Left colon (tissue), 2 donors: Measurements from ENCODE around the gene CA14. TPM values are rescaled to one million over a fixed set of nuclear protein-coding genes. Genes with fewer than 3 reads are reported as not detected.

Source experiments
- ATAC-seq: fragments of 200-7000 bp; cut with Tn5 transposase; one replicate; pipeline ENCODE4 v1.9.1; 2020; ENCODE audit warnings: mild to moderate bottlenecking, moderate library complexity
- DNase-seq, 2 donors: peaks; one replicate each; pipeline ENCODE4 v3.0.0-alpha.2; 2020
- intact Hi-C, 2 donors: fragments of 100-400 bp; cut with DNase I in 1 of 2; cut with micrococcal nuclease in 1 of 2; formaldehyde crosslinking; loops; one replicate each; pipeline versions ENCODE4 v1.11.2 to v1.14.0; 2022; cut with DNase I, micrococcal nuclease
- total RNA-seq, 2 donors: library from RNA; stranded (reverse); fragmentation: NEBNext Ultra II Directional; extraction: Animal tissue kit (Norgen Biotek cat#: 25700); gene quantifications; one replicate each; pipeline ENCODE4 v1.2.1, GENCODE V29; 2021
- donor health status: DM: no; HTN: no; CAD: no.
- donor health status: DM: yes; HTN: yes; CAD: no.

Gene CA14
- total RNA-seq, 2 donors from 2014 or later = 0.28 to 0.34 TPM

DNA sequence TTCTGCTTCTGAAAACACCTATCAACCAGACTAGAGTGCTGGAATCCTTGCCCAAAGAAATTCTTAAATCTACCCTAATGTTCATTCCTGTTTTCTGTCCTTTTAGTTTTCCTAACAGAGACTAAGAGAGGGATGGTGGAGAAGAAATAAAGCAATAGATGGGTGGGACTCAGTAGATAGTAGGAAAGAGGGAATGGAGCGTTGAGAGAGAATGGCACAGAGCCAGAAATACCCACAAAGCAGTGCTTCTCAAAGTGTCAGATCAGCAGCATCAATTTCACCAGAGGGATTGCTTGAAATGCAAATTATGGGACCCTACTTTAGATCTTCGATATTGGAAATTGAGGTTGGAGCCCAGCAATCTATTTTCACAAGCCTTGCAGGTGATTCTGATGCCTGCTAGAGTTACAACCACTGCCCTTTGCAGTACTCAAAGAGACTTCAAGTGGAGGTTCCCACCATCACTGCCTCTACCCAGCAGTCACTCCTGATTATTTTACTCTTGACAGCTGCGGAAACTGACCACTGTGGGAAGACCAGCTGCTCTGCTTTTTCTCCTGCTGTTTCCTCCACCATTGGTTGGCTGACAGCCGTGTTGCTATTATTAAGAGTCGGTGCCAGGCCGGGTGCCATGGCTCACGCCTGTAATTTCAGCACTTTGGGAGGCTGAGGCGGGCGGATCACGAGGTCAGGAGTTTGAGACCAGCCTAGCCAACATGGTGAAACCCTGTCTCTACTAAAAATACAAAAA is 52.4 kb downstream of the CA14 start:
- intact Hi-C loops = no loop called here
- ATAC-seq = no peak

DNA sequence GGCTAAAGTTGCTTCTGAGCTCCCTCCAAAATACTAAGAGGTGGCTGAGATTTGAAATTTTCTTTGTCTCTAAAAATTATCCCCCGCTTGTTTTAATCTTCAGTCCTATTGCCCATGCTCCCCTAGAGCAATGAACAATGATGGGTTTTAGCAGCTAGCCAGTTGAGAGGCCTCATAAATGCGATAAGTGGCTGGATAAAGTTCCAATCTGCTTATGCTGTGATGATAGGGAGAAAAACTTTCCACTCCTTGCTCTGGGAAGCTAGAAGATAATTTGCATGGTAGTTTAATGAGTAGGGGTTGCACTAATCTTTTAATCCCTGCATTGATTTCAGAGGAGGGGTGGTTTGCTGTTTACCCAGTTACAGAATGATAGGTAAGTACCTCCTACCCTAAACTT is 54.2 kb downstream of the CA14 start:
- DNase-seq (no peak), ATAC-seq (no peak)
- intact Hi-C loops = no loop called here

More for the DNA sequence above, 52.4 kb downstream of the CA14 start:
- no peak for DNase-seq

Other genes with a start within 250 kb of the CA14 start
- gene OTUD7B, start 247.0 kb upstream of the CA14 start, total RNA-seq = 10 to 100 TPM; 35.3 to 53.6 TPM
- gene VPS45, start 190.0 kb upstream of the CA14 start, total RNA-seq = 10 to 100 TPM; 27.3 to 32.0 TPM
- gene PLEKHO1, start 107.9 kb upstream of the CA14 start, total RNA-seq = 10 to 100 TPM in 1 of 2 donors, 1 to 10 TPM in 1; 4.8 to 43.0 TPM
- 10 to 100 TPM; 10.5 to 13.6 TPM for gene ANP32E, start 21.7 kb upstream of the CA14 start, total RNA-seq
- 100 to 1,000 TPM; 194 to 199 TPM for gene APH1A, start 11.2 kb downstream of the CA14 start, total RNA-seq
- 10 to 100 TPM in 1 of 2 donors, 1 to 10 TPM in 1; 4.5 to 11.5 TPM for gene C1orf54, start 15.0 kb downstream of the CA14 start, total RNA-seq
- gene CIART, start 24.8 kb downstream of the CA14 start, total RNA-seq = 1 to 10 TPM in 1 of 2 donors, under 1 TPM in 1; 0.95 to 1.3 TPM
- gene MRPS21, start 36.1 kb downstream of the CA14 start, total RNA-seq = 10 to 100 TPM; 36.2 to 44.3 TPM
- 10 to 100 TPM; 45.4 to 47.1 TPM for gene PRPF3, start 63.8 kb downstream of the CA14 start, total RNA-seq
- gene RPRD2, start 106.4 kb downstream of the CA14 start, total RNA-seq = 10 to 100 TPM; 25.4 to 28.1 TPM
- gene TARS2, start 229.6 kb downstream of the CA14 start, total RNA-seq = 10 to 100 TPM; 15.6 to 22.0 TPM